Large intestine (tissue), 12 donors: ENCODE measurements around the gene NAAA. TPM values are rescaled to one million over a fixed set of nuclear protein-coding genes. Genes with fewer than 3 reads are reported as not detected.
"Not testable (repeated sequence)": the region's sequence is repeated elsewhere in the genome, so short reads cannot be mapped to it uniquely, and the experiment has no call there.

Experiments
- DNase-seq, 2 donors: peaks; one replicate each; pipeline versions ENCODE4 v3.0.0 to v3.0.0-alpha.2; 2013
- H3K27ac ChIP-seq: one replicate; pipeline ENCODE4 v1.5.1; 2013; ENCODE audit warnings: low read length
- H3K27me3 ChIP-seq: 2 replicates; pipeline ENCODE4 v1.6.1; 2013; ENCODE audit warnings: low read length; ENCODE audit not compliant: control insufficient read depth, insufficient read depth
- H3K36me3 ChIP-seq: 2 replicates; pipeline ENCODE4 v1.6.1; 2013; ENCODE audit warnings: low read length; ENCODE audit not compliant: control insufficient read depth, insufficient read depth
- H3K4me1 ChIP-seq: one replicate; pipeline ENCODE4 v1.6.1; 2013; ENCODE audit warnings: low read length; ENCODE audit not compliant: control insufficient read depth, insufficient read depth
- H3K4me3 ChIP-seq: one replicate; pipeline ENCODE4 v1.5.1; 2013; ENCODE audit warnings: low read length
- H3K9me3 ChIP-seq: one replicate; pipeline ENCODE4 v1.6.1; 2013; ENCODE audit warnings: mild to moderate bottlenecking, low read depth, low read length, moderate library complexity; ENCODE audit not compliant: control insufficient read depth
- WGBS: methylation state at CpG from one replicate; pipeline ENCODE4 v1.1.5; 2013; ENCODE audit warnings: low lambda C conversion rate; ENCODE audit not compliant: insufficient coverage; 5-methylcytosine and 5-hydroxymethylcytosine counted together
- long read RNA-seq, 11 donors: transcript quantifications; one replicate each; lab custom pipeline, GENCODE V29; 2026
- polyA plus RNA-seq: library from polyadenylated mRNA; unstranded; fragments of 120-200 nt; gene quantifications from one replicate; pipeline ENCODE4 v1.2.1, GENCODE V29; 2013

NAAA gene
- 59.7 TPM for polyA plus RNA-seq
- long read RNA-seq, donor 1, transcript NAAA-201 (11 exons, 1,900 nt): major isoform, 5 of 9 reads
- long read RNA-seq, donor 1, partial matches to known transcripts: 0 of 9 reads
- long read RNA-seq, donor 1, other reads (novel, unspliced or antisense): 0 of 9 reads
- long read RNA-seq, donor 2, transcript NAAA-206 (9 exons, 1,300 nt): minor isoform, 6 of 25 reads
- long read RNA-seq, donor 2, transcript NAAA-201 (11 exons, 1,900 nt): major isoform, 10 of 25 reads
- long read RNA-seq, donor 2, partial matches to known transcripts: 0 of 25 reads
- long read RNA-seq, donor 2, other reads (novel, unspliced or antisense): 5 of 25 reads
- long read RNA-seq, donor 3, transcript NAAA-206 (9 exons, 1,300 nt): minor isoform, 11 of 40 reads
- long read RNA-seq, donor 3, transcript NAAA-201 (11 exons, 1,900 nt): major isoform, 13 of 40 reads
- long read RNA-seq, donor 3, partial matches to known transcripts: 7 of 40 reads
- long read RNA-seq, donor 3, other reads (novel, unspliced or antisense): 5 of 40 reads
- long read RNA-seq, donor 4, partial matches to known transcripts: 0 of 1 reads
- long read RNA-seq, donor 4, other reads (novel, unspliced or antisense): 0 of 1 reads
- long read RNA-seq, donor 5, partial matches to known transcripts: 0 of 4 reads
- long read RNA-seq, donor 5, other reads (novel, unspliced or antisense): 0 of 4 reads
- long read RNA-seq, donor 6, transcript NAAA-201 (11 exons, 1,900 nt): major isoform, 6 of 11 reads
- long read RNA-seq, donor 6, partial matches to known transcripts: 0 of 11 reads
- long read RNA-seq, donor 6, other reads (novel, unspliced or antisense): 0 of 11 reads
- long read RNA-seq, donor 7, partial matches to known transcripts: 0 of 3 reads
- long read RNA-seq, donor 7, other reads (novel, unspliced or antisense): 0 of 3 reads
- long read RNA-seq, donor 8, partial matches to known transcripts: 0 of 3 reads
- long read RNA-seq, donor 8, other reads (novel, unspliced or antisense): 0 of 3 reads
- long read RNA-seq, donor 9, transcript NAAA-201 (11 exons, 1,900 nt): major isoform, 6 of 11 reads
- long read RNA-seq, donor 9, partial matches to known transcripts: 0 of 11 reads
- long read RNA-seq, donor 9, other reads (novel, unspliced or antisense): 0 of 11 reads
- long read RNA-seq, donor 10, transcript NAAA-201 (11 exons, 1,900 nt): major isoform, 7 of 11 reads
- long read RNA-seq, donor 10, partial matches to known transcripts: 0 of 11 reads
- long read RNA-seq, donor 10, other reads (novel, unspliced or antisense): 0 of 11 reads
- long read RNA-seq, donor 11, transcript NAAA-201 (11 exons, 1,900 nt): major isoform, 6 of 23 reads
- long read RNA-seq, donor 11, partial matches to known transcripts: 13 of 23 reads
- long read RNA-seq, donor 11, other reads (novel, unspliced or antisense): 0 of 23 reads

DNA sequence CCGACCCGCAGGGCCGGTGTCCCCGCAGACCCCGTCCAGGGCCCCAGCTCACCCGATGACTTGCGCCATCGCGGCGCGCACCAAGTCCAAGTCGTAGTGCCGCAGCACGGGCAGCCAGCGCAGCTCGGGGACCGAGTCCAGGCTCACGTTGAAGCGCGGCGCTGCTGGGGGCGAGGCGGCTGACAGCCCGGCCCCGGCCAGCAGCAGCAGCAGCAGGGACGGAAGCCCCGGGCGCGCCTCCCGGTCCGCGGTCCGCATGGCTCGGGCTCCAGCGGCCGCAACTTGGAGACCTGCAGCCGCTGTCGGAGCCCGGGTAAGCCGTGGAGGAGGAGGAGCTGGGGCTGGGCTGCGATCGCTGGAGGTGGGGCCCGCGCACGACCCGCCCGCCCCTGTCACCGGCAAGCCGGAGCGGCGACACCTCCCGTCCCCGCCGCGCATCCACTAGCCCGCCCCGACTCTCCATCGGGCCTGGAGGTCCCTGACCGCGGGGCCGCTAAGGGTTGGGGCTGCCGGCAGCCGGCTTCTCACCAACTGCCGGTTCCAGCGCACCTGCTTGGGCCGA, at the start of gene NAAA:
TSS of gene NAAA (minus strand) at position 322 of the 562 bp plus-strand sequence. CDS start at position 258, 64 bp downstream.
- H3K9me3 ChIP-seq: no peaks in the 10 kb centered on the region
- peak within 1 kb of the TSS; percentile 91 for H3K4me3 ChIP-seq
- peak; percentile 54 to 89 for DNase-seq
- H3K36me3 ChIP-seq: peaks cover 9% of the 10 kb centered on the region
- H3K27ac ChIP-seq: peak within 1 kb of the TSS; percentile 88
- H3K4me1 ChIP-seq: peaks cover 3% of the 10 kb centered on the region
- WGBS: no CpG with 5 or more reads among the region's 66 CpGs
- no peaks in the 10 kb centered on the region for H3K27me3 ChIP-seq

DNA sequence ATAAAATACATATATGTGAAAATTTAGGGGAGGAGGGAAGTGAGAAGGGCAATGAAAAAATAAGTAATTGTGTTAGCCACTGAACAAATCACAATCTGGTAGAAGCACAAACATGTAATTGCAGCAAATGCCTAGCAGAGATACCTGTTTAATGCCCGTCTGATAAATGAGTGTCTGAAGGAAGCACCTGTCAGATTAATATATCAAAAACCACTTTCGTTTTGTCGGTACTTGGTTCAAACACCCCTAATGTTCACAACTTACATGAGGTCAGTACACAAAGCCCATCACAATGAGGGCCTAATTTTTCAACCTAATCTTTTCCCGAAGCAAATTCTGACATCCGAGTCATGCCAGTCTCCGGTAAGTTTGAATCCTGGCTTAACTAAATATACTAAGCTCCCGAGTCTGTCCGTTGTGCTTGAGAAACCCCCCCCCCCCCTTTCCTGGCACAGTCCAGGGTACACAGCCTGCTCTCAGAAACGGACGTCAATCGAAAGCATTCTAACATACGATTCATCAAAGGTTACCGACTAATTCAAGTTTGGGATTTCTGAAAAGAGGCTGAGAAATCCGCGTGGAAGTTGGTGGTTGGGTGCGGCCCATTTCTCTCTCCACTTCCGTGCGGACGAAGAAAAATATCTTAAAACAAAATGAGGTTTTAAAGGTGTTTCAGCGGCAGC, 49.2 kb upstream of the NAAA start:
- peak overlapping the region; percentile 19 for H3K27ac ChIP-seq

DNA sequence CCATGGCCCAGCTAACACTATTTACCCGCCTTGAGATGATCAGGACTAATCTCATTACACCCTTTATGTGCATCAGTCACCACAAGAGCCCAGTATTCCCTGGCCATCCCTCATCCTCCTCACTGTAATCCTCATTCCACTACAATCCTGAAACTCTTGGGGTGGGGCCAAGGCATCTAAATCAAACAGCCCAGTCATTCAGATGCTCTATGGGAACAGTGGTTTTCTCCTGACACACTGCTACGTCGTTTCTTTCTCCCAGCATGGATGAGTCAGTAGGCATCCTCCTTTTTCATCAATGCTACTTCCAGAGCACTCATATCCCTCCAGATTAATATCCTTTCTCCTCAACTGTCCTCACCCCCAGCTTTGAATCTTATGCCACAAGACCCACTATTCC, 44.3 kb upstream of the NAAA start:
- 95% methylated on average over 3 of the region's 3 CpGs for WGBS

More for the DNA sequence above, 49.2 kb upstream of the NAAA start:
- no peaks in the 10 kb centered on the region for H3K27me3 ChIP-seq
- no CpG with 5 or more reads among the region's 20 CpGs for WGBS
- DNase-seq: peak in 1 of 2 donors; percentile 30
- H3K36me3 ChIP-seq: no peaks in the 10 kb centered on the region
- H3K9me3 ChIP-seq: no peaks in the 10 kb centered on the region
- peak overlapping the region; percentile 81 for H3K4me3 ChIP-seq
- peaks cover 3% of the 10 kb centered on the region for H3K4me1 ChIP-seq

DNA sequence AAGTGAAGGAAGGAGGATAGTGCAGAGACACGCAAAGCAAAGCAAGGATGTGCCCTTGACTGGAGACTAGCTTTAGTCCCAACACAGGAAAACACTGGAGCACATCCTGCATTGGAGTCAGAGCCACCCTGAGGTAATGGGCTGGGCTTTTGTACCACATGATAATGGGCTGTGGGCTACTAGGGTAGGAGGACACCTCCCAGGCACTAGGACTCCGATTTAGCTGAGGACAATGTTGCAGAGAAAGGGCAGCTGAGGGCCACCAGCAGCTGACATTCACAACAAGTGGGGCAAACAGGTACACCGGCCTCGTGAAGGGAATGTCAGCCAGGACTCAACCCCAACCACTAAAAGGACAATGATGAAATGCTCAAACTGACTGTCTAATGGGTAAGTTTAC, 39.8 kb upstream of the NAAA start:
- Histone ChIP-seq H3K9me3 (no peaks in the 10 kb centered on the region), H3K27ac (no peak overlapping the region), H3K27me3 (no peaks in the 10 kb centered on the region), H3K4me3 (no peak overlapping the region), H3K36me3 (peaks cover 37% of the 10 kb centered on the region), H3K4me1 (no peaks in the 10 kb centered on the region)
- no CpG with 5 or more reads among the region's 4 CpGs for WGBS
- DNase-seq: no peak

More for the DNA sequence above, 44.3 kb upstream of the NAAA start:
- Histone ChIP-seq H3K36me3 (peaks cover 11% of the 10 kb centered on the region), H3K27me3 (no peaks in the 10 kb centered on the region), H3K9me3 (no peaks in the 10 kb centered on the region), H3K4me1 (peaks cover 3% of the 10 kb centered on the region), H3K4me3 (no peak overlapping the region), H3K27ac (no peak overlapping the region)
- no peak for DNase-seq

DNA sequence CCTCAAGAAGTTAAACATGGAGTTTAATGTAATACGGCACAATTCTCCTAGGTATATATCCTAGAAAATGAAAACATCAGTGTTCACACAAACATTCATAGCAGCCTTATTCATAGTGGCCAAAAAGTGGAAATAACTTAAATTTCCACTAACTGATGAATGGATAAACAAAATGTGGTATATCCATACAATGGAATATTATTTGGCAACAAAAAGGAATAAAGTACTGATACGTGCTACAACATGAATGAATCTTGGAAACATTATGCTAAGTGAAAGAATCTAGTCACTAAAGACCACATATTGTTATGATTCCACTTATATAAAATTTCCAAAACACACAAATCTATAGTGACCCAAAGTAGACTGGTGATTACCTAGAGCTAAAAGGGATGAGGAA, 35.4 kb upstream of the NAAA start:
- Histone ChIP-seq H3K27ac (no peak overlapping the region), H3K36me3 (peaks cover 59% of the 10 kb centered on the region), H3K4me1 (no peaks in the 10 kb centered on the region), H3K4me3 (no peak overlapping the region), H3K9me3 (no peaks in the 10 kb centered on the region), H3K27me3 (no peaks in the 10 kb centered on the region)
- WGBS: 100% methylated on average over 1 of the region's 2 CpGs
- DNase-seq: no peak

DNA sequence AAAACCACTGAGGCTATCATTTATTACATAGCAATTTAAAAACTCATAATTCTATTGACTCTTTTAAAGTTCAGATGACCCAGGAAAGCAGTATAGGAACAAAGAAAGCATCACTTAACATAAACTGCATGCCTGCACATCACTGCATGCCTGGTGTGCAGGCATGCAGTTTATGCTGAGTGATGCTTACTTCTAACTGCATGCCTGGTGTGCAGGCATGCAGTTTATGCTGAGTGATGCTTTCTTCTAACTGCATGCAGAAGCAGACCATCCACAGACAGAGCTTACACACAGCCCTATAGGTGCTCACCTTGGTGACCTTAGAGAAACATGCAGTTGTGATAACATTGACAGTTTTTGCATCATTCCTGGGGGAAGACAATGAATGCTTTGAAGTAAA, 33.0 kb upstream of the NAAA start:
- DNase-seq: no peak
- H3K27me3 ChIP-seq: no peaks in the 10 kb centered on the region
- H3K4me3 ChIP-seq: no peak overlapping the region
- H3K36me3 ChIP-seq: peaks cover 63% of the 10 kb centered on the region
- no peaks in the 10 kb centered on the region for H3K4me1 ChIP-seq
- H3K27ac ChIP-seq: no peak overlapping the region
- H3K9me3 ChIP-seq: no peaks in the 10 kb centered on the region

DNA sequence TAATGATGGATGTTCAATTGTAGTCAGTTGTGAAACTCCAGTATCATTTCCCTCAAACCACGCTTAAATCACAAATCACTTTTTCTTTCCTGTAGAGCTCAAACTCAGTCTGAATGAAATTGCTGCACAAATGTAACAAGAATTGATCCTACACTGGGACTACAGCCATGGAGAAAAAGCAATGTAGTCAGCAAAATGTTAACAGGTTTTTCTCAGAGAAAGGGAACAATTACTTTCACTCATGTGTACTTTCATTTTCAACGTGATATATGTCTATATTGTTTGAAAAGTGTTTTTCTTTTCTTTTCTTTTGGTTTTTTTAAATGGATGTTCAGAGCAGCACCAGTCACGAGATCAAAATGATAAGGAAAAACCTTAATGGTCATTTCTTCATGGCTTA, 27.3 kb upstream of the NAAA start:
- H3K36me3 ChIP-seq: peaks cover 76% of the 10 kb centered on the region
- H3K4me1 ChIP-seq: no peaks in the 10 kb centered on the region
- 88% methylated on average over 3 of the region's 3 CpGs for WGBS

DNA sequence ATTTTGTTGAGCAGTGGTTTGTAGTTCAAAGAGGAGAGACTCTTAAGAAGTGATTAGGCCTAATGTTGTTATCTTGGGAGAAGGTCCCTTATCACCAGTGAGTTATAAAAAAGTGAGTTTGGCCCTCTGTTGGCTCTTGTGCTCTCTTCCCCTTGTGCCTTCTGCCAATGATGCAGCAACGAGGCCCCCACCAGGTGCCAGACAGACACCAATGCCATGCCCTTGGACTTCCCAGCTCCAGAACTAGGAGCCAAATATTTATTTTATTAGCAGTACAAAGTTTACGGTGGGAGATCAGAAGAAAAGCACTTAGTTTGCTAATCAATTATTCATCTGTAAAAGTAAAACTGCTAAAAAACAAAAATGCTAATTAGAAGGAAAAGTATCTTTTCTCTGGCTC, 22.7 kb upstream of the NAAA start:
- WGBS: no CpG with 5 or more reads among the region's 2 CpGs
- H3K27me3 ChIP-seq: no peaks in the 10 kb centered on the region
- H3K27ac ChIP-seq: no peak overlapping the region
- peaks cover 3% of the 10 kb centered on the region for H3K9me3 ChIP-seq
- peaks cover 69% of the 10 kb centered on the region for H3K36me3 ChIP-seq
- no peak for DNase-seq
- no peak overlapping the region for H3K4me3 ChIP-seq
- H3K4me1 ChIP-seq: no peaks in the 10 kb centered on the region

More for the DNA sequence above, 27.3 kb upstream of the NAAA start:
- Histone ChIP-seq H3K27me3 (no peaks in the 10 kb centered on the region), H3K4me3 (no peak overlapping the region), H3K27ac (no peak overlapping the region), H3K9me3 (peaks cover 3% of the 10 kb centered on the region)
- DNase-seq: no peak

DNA sequence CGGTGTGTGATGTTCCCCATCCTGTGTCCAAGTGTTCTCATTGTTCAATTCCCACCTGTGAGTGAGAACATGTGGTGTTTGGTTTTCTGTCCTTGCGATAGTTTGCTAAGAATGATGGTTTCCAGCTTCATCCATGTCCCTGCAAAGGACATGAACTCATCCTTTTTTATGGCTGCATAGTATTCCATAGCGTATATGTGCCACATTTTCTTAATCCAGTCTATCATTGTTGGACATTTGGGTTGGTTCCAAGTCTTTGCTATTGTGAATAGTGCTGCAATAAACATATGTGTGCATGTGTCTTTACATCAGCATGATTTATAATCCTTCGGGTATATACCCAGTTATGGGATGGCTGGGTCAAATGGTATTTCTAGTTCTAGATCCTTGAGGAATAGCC, 21.3 kb upstream of the NAAA start:
- H3K4me1 ChIP-seq: not testable (repeated sequence)
- peaks cover 69% of the 10 kb centered on the region for H3K36me3 ChIP-seq

More for the DNA sequence above, 21.3 kb upstream of the NAAA start:
- not testable (repeated sequence) for H3K27me3 ChIP-seq, DNase-seq, H3K9me3 ChIP-seq, H3K4me3 ChIP-seq, H3K27ac ChIP-seq
- no CpG with 5 or more reads among the region's 4 CpGs for WGBS
